ENCODE results near the gene RER1. TPM values are rescaled to one million over a fixed set of nuclear protein-coding genes. Genes with fewer than 3 reads are reported as not detected.

Gene RER1
- total and polyA plus RNA-seq, 9 donors = 51.0 to 224 (median 99.0) TPM

- no peaks in the 10 kb centered on the region for H3K36me3 ChIP-seq
- no peaks in the 10 kb centered on the region for H3K9me3 ChIP-seq
- no peak overlapping the region for H3K27ac ChIP-seq
- TF ChIP-seq EP300 (IDR thresholded peaks at IDR 0.05) (no peak), CTCF (IDR thresholded peaks at IDR 0.05) (no peak), POLR2A (IDR thresholded peaks at IDR 0.05) (no peak)
- H3K4me3 ChIP-seq = no peak overlapping the region
- H3K27me3 ChIP-seq = no peaks in the 10 kb centered on the region
- WGBS, 3 donors = 90 to 92% (median 91%) methylated on average over 32 of the region's 32 CpGs
- peak in 3 of 5 donors; percentile 18 to 36 (median 21) for DNase-seq
- intact Hi-C loops (cut with DNase I) = no loop called here
- peaks cover 7% of the 10 kb centered on the region for H3K4me1 ChIP-seq (ENCODE audit: insufficient read depth)
These were observed 3.4 kb upstream of the RER1 start for GRCh38 chr1:2388004-2388913.

GRCh38 chr1:2389644-2390043 is 2.0 kb upstream of the RER1 start:
- 90 to 95% (median 92%) methylated on average over 7 of the region's 7 CpGs for WGBS, 3 donors
- DNase-seq = peak in 2 of 5 donors; percentile 16 to 23
- Histone ChIP-seq H3K9me3 (no peaks in the 10 kb centered on the region), H3K36me3 (no peaks in the 10 kb centered on the region), H3K27me3 (no peaks in the 10 kb centered on the region), H3K27ac (no peak overlapping the region), H3K4me1 (ENCODE audit: insufficient read depth) (peaks cover 11% of the 10 kb centered on the region), H3K4me3 (no peak overlapping the region)
- intact Hi-C loops (cut with DNase I) = no loop called here
- TF ChIP-seq EP300 (IDR thresholded peaks at IDR 0.05) (no peak), POLR2A (IDR thresholded peaks at IDR 0.05) (no peak), CTCF (IDR thresholded peaks at IDR 0.05) (no peak)

- Histone ChIP-seq H3K27ac (peak overlapping the region; percentile 57 to 70), H3K9me3 (no peaks in the 10 kb centered on the region), H3K36me3 (no peaks in the 10 kb centered on the region), H3K4me3 (peak overlapping the region; percentile 96), H3K4me1 (ENCODE audit: insufficient read depth) (peaks cover 11% of the 10 kb centered on the region), H3K27me3 (no peaks in the 10 kb centered on the region)
- 0 to 1% (median 1%) methylated on average over 29 to 62 of the region's 62 CpGs for WGBS, 3 donors
- peak in 1 of 3 donors; percentile 27 for TF ChIP-seq CTCF (IDR thresholded peaks at IDR 0.05)
- TF ChIP-seq POLR2A (IDR thresholded peaks at IDR 0.05) = no peak
- DNase-seq = no peak
- intact Hi-C loops (cut with DNase I) = no loop called here
These were observed 379 bp downstream of the RER1 start for GRCh38 chr1:2391931-2392509.

- no peak for DNase-seq
- H3K36me3 ChIP-seq = no peaks in the 10 kb centered on the region
- H3K9me3 ChIP-seq = no peaks in the 10 kb centered on the region
- H3K4me3 ChIP-seq = peak overlapping the region; percentile 96
- TF ChIP-seq POLR2A (IDR thresholded peaks at IDR 0.05) = no peak
- TF ChIP-seq CTCF (IDR thresholded peaks at IDR 0.05) = no peak
- no peak for TF ChIP-seq EP300 (IDR thresholded peaks at IDR 0.05)
- H3K4me1 ChIP-seq (ENCODE audit: insufficient read depth) = peaks cover 11% of the 10 kb centered on the region
- 12 to 34% (median 13%) methylated on average over 16 of the region's 16 CpGs for WGBS, 3 donors
- no peaks in the 10 kb centered on the region for H3K27me3 ChIP-seq
- intact Hi-C loops (cut with DNase I) = no loop called here
- H3K27ac ChIP-seq = no peak overlapping the region
These were observed 1.0 kb downstream of the RER1 start for GRCh38 chr1:2392686-2393085.
